ENCODE results near the gene CDC42EP2.

Gene CDC42EP2

GRCh38 chr11:65279279-65279678 lies 35.4 kb upstream of the CDC42EP2 start:
- DNase-seq (ENCODE audit: low read depth), result no peak
- no peak overlapping the region for H3K4me3 ChIP-seq (ENCODE audit: low read depth, low read length)
- no peak for TF ChIP-seq CTCF (IDR thresholded peaks at IDR 0.05; ENCODE audit: insufficient read depth, low read depth, low read length, missing control alignments)

DNA sequence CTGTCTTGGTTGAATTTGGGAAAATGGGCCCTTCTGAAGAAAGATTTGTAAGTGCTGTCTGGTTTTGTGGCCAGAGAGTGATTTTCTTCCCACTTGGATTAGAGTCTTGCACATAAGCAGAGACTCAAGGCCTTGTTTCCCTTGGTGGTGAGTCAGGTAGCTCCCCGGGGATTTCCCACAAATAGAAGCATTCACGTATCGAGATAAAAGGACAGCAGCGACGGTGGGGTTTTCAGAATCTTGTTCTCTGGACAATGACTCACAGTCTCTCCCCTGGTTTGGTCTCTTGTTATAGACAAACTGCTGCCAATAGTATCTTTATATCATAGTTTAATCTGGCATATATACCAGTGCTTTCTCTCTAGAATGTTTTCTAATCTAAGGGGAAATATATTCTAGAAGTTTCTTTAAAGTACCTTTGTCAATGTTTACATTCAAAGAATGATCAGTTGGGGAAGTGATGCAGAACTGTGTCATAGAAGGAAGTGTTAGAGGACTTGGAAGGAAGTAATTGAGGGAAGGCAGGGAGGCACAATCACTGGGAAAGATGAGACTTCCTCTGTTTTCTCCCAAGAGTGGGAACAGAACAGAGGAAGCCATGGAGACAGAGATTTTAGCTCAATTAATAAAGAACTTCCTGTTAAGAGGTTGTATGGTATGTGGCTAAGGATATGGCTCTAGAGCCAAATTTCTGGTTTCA lies 34.8 kb upstream of the CDC42EP2 start:
- no peak for TF ChIP-seq CTCF (IDR thresholded peaks at IDR 0.05; ENCODE audit: insufficient read depth, low read depth, low read length, missing control alignments)
- DNase-seq (ENCODE audit: low read depth), result peak; percentile 75
- no peak overlapping the region for H3K4me3 ChIP-seq (ENCODE audit: low read depth, low read length)

- H3K4me3 ChIP-seq (ENCODE audit: low read depth, low read length), result no peak overlapping the region
Measured at GRCh38 chr11:65280646-65281045, 34.0 kb upstream of the CDC42EP2 start.

DNA sequence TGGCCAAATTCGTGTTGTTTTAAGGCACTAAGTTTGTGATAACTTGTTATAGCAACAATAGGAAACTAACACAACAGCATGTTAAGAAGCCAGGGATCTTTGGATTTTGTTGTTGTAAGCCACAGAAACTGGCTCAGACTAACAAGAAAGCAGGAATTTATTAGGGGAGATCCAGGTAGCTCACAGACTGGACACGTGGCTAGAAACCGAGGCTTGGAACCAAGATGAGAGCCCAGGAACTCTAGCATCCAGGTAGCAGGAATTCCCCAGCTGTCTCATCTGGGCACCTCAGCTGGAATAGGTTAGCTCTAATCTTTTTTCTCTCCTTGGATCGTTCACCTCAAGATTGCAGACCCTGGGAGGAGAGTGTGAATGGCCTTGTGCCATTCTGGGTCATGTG lies 28.0 kb upstream of the CDC42EP2 start:
- no peak for TF ChIP-seq CTCF (IDR thresholded peaks at IDR 0.05; ENCODE audit: insufficient read depth, low read depth, low read length, missing control alignments)
- H3K4me3 ChIP-seq (ENCODE audit: low read depth, low read length), result no peak overlapping the region
- DNase-seq (ENCODE audit: low read depth), result no peak

More at GRCh38 chr11:65280646-65281045, 34.0 kb upstream of the CDC42EP2 start:
- no peak for DNase-seq (ENCODE audit: low read depth)
- TF ChIP-seq CTCF (IDR thresholded peaks at IDR 0.05; ENCODE audit: insufficient read depth, low read depth, low read length, missing control alignments), result no peak

DNA sequence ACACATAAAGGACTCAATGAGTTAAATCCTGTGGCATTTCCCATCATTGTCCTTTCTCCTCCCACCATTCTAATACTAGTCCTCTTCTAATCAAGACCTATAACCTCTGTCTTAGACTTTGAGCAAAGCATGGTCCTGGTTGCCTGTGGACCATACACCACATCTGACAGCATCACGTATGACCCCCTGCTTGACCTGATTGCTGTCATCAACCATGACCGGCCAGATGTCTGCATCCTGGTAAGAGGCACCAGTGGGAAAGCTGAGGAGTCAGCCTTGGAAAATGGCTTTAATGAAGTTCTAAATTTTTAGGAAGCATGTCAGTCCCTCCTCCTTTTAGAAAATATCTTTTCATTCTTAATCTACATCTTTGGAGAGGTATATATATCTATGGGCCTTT lies 27.1 kb upstream of the CDC42EP2 start:
- no peak for TF ChIP-seq CTCF (IDR thresholded peaks at IDR 0.05; ENCODE audit: insufficient read depth, low read depth, low read length, missing control alignments)
- DNase-seq (ENCODE audit: low read depth), result no peak
- H3K4me3 ChIP-seq (ENCODE audit: low read depth, low read length), result no peak overlapping the region

GRCh38 chr11:65288706-65289536 lies 25.7 kb upstream of the CDC42EP2 start:
- H3K4me3 ChIP-seq (ENCODE audit: low read depth, low read length), result no peak overlapping the region
- no peak for DNase-seq (ENCODE audit: low read depth)
- TF ChIP-seq CTCF (IDR thresholded peaks at IDR 0.05; ENCODE audit: insufficient read depth, low read depth, low read length, missing control alignments), result no peak

Data from GM12865 (cell line).